C4-2B (cell line): Measurements from ENCODE around the gene HIVEP2.

ENCODE experiments used
- CTCF ChIP-seq: fragments of 450-650 bp; conservative IDR thresholded peaks from 2 replicates; pipeline ENCODE4 v1.5.1; 2017; ENCODE audit warnings: mild to moderate bottlenecking
- ZFX ChIP-seq: fragments of 450-650 bp; IDR thresholded peaks from 2 replicates; pipeline ENCODE4 v1.6.1; 2017

DNA sequence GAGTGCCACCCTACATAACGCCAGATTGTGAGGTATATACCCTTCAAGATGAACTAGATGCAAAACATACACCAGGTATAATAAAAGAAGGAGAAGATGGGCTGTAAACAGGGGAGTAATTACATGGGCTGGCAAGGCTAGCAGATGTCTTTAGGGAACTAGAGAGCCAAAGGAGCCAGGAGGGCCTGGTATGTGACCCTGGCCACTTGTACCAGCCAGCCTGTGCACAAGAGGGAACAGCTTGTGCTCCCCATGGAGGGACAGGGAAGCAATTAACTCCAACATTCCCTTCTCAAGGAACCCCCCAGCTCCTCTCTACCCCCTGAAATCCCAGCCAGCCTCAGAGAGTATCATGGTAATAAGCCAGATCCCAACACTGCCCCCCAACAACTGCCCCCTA lies 139.9 kb downstream of the HIVEP2 start:
- TF ChIP-seq CTCF: no peak
- no peak for TF ChIP-seq ZFX
